ENCODE data around the gene FAM78A.
A peak's percentile ranks its signal among the peaks of the same experiment; 100 is the strongest.

FAM78A gene

GRCh38 chr9:131279863-131280570 is 3.7 kb upstream of the FAM78A start:
- H3K4me3 ChIP-seq (ENCODE audit: low read length), result no peak overlapping the region
- DNase-seq (ENCODE audit: low read depth), result no peak
- no peak for TF ChIP-seq CTCF (conservative IDR thresholded peaks at IDR 0.05; ENCODE audit: low read depth, low read length)

GRCh38 chr9:131279196-131279862 is 3.0 kb upstream of the FAM78A start:
- H3K4me3 ChIP-seq (ENCODE audit: low read length), result no peak overlapping the region
- no peak for DNase-seq (ENCODE audit: low read depth)
- no peak for TF ChIP-seq CTCF (conservative IDR thresholded peaks at IDR 0.05; ENCODE audit: low read depth, low read length)

GRCh38 chr9:131278702-131279111 is 2.4 kb upstream of the FAM78A start:
- no peak overlapping the region for H3K4me3 ChIP-seq (ENCODE audit: low read length)
- no peak for TF ChIP-seq CTCF (conservative IDR thresholded peaks at IDR 0.05; ENCODE audit: low read depth, low read length)
- no peak for DNase-seq (ENCODE audit: low read depth)

GRCh38 chr9:131277910-131278701 is 1.8 kb upstream of the FAM78A start:
- H3K4me3 ChIP-seq (ENCODE audit: low read length), result peak overlapping the region; percentile 24
- no peak for TF ChIP-seq CTCF (conservative IDR thresholded peaks at IDR 0.05; ENCODE audit: low read depth, low read length)
- DNase-seq (ENCODE audit: low read depth), result peak; percentile 43

GRCh38 chr9:131277287-131277909 is 1.1 kb upstream of the FAM78A start:
- TF ChIP-seq CTCF (conservative IDR thresholded peaks at IDR 0.05; ENCODE audit: low read depth, low read length), result no peak
- DNase-seq (ENCODE audit: low read depth), result no peak

GRCh38 chr9:131276891-131277286 is 579 bp upstream of the FAM78A start:
- DNase-seq (ENCODE audit: low read depth), result no peak
- TF ChIP-seq CTCF (conservative IDR thresholded peaks at IDR 0.05; ENCODE audit: low read depth, low read length), result no peak
- no peak overlapping the region for H3K4me3 ChIP-seq (ENCODE audit: low read length)

More at GRCh38 chr9:131277287-131277909, 1.1 kb upstream of the FAM78A start:
- peak overlapping the region; percentile 22 for H3K4me3 ChIP-seq (ENCODE audit: low read length)
